GM12891 (cell line): Measurements from ENCODE around the gene C5orf24.

Experiments used
- POLR2A ChIP-seq: IDR thresholded peaks from 2 replicates; pipeline ENCODE4 v1.6.1; 2011; ENCODE audit warnings: low read depth, low read length, control low read depth
- POLR2AphosphoS5 ChIP-seq: IDR thresholded peaks from 2 replicates; pipeline ENCODE4 v1.6.1; 2011; ENCODE audit warnings: low read depth, low read length, control low read depth

GRCh38 chr5:134893748-134894505 is 48.2 kb downstream of the C5orf24 start:
- TF ChIP-seq POLR2AphosphoS5: no peak
- TF ChIP-seq POLR2A: no peak
